Astrocyte of the hippocampus (primary cell): ENCODE measurements around the gene GPR153.
A peak's percentile ranks its signal among the peaks of the same experiment; 100 is the strongest.
"Not testable (repeated sequence)": the region's sequence is repeated elsewhere in the genome, so short reads cannot be mapped to it uniquely, and the experiment has no call there.

Experiments
- DNase-seq: peaks from one replicate; pipeline ENCODE4 v3.0.0; 2011; ENCODE audit warnings: low read depth, low spot score

GPR153 gene

GRCh38 chr1:6233376-6233775, 27.5 kb downstream of the GPR153 start:
- DNase-seq, result no peak

GRCh38 chr1:6225651-6226050, 35.2 kb downstream of the GPR153 start:
- no peak for DNase-seq

- peak; percentile 35 for DNase-seq
These were observed 36.2 kb downstream of the GPR153 start for GRCh38 chr1:6224718-6225117.

- DNase-seq, result no peak
These were observed 37.3 kb downstream of the GPR153 start for GRCh38 chr1:6223617-6224016.

- no peak for DNase-seq
These were observed 38.3 kb downstream of the GPR153 start for GRCh38 chr1:6222636-6223035.

- no peak for DNase-seq
These were observed 39.6 kb downstream of the GPR153 start for GRCh38 chr1:6221210-6221784.

- no peak for DNase-seq
These were observed 40.7 kb downstream of the GPR153 start for GRCh38 chr1:6220236-6220635.

- DNase-seq, result not testable (repeated sequence)
These were observed 41.3 kb downstream of the GPR153 start for GRCh38 chr1:6219641-6220040.

GRCh38 chr1:6218375-6219164, 42.3 kb downstream of the GPR153 start:
- DNase-seq, result no peak

- DNase-seq, result no peak
These were observed 48.5 kb downstream of the GPR153 start for GRCh38 chr1:6212193-6212959.

- DNase-seq, result no peak
These were observed 49.2 kb downstream of the GPR153 start for GRCh38 chr1:6211731-6212130.

- DNase-seq, result no peak
These were observed 50.1 kb downstream of the GPR153 start for GRCh38 chr1:6210591-6211355.

GRCh38 chr1:6209661-6210580, 51.0 kb downstream of the GPR153 start:
- no peak for DNase-seq

- peak; percentile 73 for DNase-seq
These were observed 51.9 kb downstream of the GPR153 start for GRCh38 chr1:6208723-6209660.

GRCh38 chr1:6207921-6208320, 53.0 kb downstream of the GPR153 start:
- DNase-seq, result no peak

- DNase-seq, result no peak
These were observed 53.6 kb downstream of the GPR153 start for GRCh38 chr1:6207075-6207885.

- no peak for DNase-seq
These were observed 54.4 kb downstream of the GPR153 start for GRCh38 chr1:6206520-6206855.

GRCh38 chr1:6205849-6206519, 54.9 kb downstream of the GPR153 start, which contains the start of gene RNF207:
RNF207 (plus strand) TSS chr1:6206119; CDS start chr1:6206536, 417 bp downstream.
- peak; percentile 92 for DNase-seq
